Chondrocyte (in vitro differentiated cells): ENCODE measurements around the gene ISCU. TPM values are rescaled to one million over a fixed set of nuclear protein-coding genes. Genes with fewer than 3 reads are reported as not detected.

Experiments
- DNase-seq: peaks from one replicate; pipeline ENCODE4 v3.0.0; 2021; ENCODE audit warnings: mixed read lengths, low spot score
- H3K27ac Mint-ChIP-seq: one replicate; pipeline ENCODE4 v1.8.0; 2021; ENCODE audit warnings: mild to moderate bottlenecking, moderate library complexity, mixed read lengths; ENCODE audit not compliant: unreplicated experiment
- H3K27me3 Mint-ChIP-seq: 2 replicates; pipeline ENCODE4 v1.8.0; 2021; ENCODE audit warnings: low read depth, mixed read lengths
- H3K36me3 Mint-ChIP-seq: 2 replicates; pipeline ENCODE4 v1.8.0; 2021; ENCODE audit warnings: low read depth, mixed read lengths
- H3K4me1 Mint-ChIP-seq: 2 replicates; pipeline ENCODE4 v1.8.0; 2021; ENCODE audit warnings: low read depth, mild to moderate bottlenecking, mixed read lengths
- H3K4me3 Mint-ChIP-seq: one replicate; pipeline ENCODE4 v1.8.0; 2021; ENCODE audit warnings: mild to moderate bottlenecking, moderate library complexity, mixed read lengths; ENCODE audit not compliant: unreplicated experiment
- H3K9me3 Mint-ChIP-seq: 2 replicates; pipeline ENCODE4 v1.8.0; 2021; ENCODE audit warnings: low read depth, mixed read lengths
- CTCF ChIP-seq: fragments of 200-600 bp; sonication (generic); IDR thresholded peaks from 2 replicates; pipeline ENCODE4 v1.5.0; 2021; ENCODE audit warnings: antibody characterized with exemption, mild to moderate bottlenecking, moderate library complexity
- total RNA-seq: library from RNA; stranded (reverse); gene quantifications from 3 replicates; pipeline ENCODE4 v1.2.1, GENCODE V29; 2021

ISCU gene
- total RNA-seq, 1 donor from 2014 or later = 84.8 TPM

GRCh38 chr12:108607981-108608600 is 45.7 kb downstream of the ISCU start:
- H3K4me1 Mint-ChIP-seq = peaks cover 52% of the 10 kb centered on the region
- no peaks in the 10 kb centered on the region for H3K27me3 Mint-ChIP-seq
- no peak overlapping the region for H3K4me3 Mint-ChIP-seq
- DNase-seq = no peak
- H3K9me3 Mint-ChIP-seq = no peaks in the 10 kb centered on the region
- no peak for TF ChIP-seq CTCF
- H3K36me3 Mint-ChIP-seq = no peaks in the 10 kb centered on the region
- no peak overlapping the region for H3K27ac Mint-ChIP-seq

- Mint-ChIP-seq H3K27ac (no peak overlapping the region), H3K9me3 (no peaks in the 10 kb centered on the region), H3K4me1 (peaks cover 57% of the 10 kb centered on the region), H3K4me3 (no peak overlapping the region), H3K36me3 (no peaks in the 10 kb centered on the region), H3K27me3 (no peaks in the 10 kb centered on the region)
- DNase-seq = no peak
- TF ChIP-seq CTCF = no peak
Observed at GRCh38 chr12:108608616-108609015, 46.2 kb downstream of the ISCU start.

- DNase-seq = no peak
- peaks cover 51% of the 10 kb centered on the region for H3K4me1 Mint-ChIP-seq
- TF ChIP-seq CTCF = no peak
- no peaks in the 10 kb centered on the region for H3K27me3 Mint-ChIP-seq
- H3K36me3 Mint-ChIP-seq = no peaks in the 10 kb centered on the region
- no peak overlapping the region for H3K4me3 Mint-ChIP-seq
- no peaks in the 10 kb centered on the region for H3K9me3 Mint-ChIP-seq
- H3K27ac Mint-ChIP-seq = peak overlapping the region; percentile 12
Observed at GRCh38 chr12:108609537-108610335, 47.3 kb downstream of the ISCU start.

GRCh38 chr12:108610336-108610815 is 48.0 kb downstream of the ISCU start:
- no peak for DNase-seq
- Mint-ChIP-seq H3K4me3 (no peak overlapping the region), H3K4me1 (peaks cover 45% of the 10 kb centered on the region), H3K27ac (no peak overlapping the region), H3K9me3 (no peaks in the 10 kb centered on the region), H3K36me3 (no peaks in the 10 kb centered on the region), H3K27me3 (no peaks in the 10 kb centered on the region)
- TF ChIP-seq CTCF = no peak

GRCh38 chr12:108610856-108611605 is 48.6 kb downstream of the ISCU start:
- Mint-ChIP-seq H3K4me1 (peaks cover 41% of the 10 kb centered on the region), H3K27ac (no peak overlapping the region), H3K27me3 (no peaks in the 10 kb centered on the region), H3K9me3 (peaks cover 4% of the 10 kb centered on the region), H3K4me3 (no peak overlapping the region), H3K36me3 (no peaks in the 10 kb centered on the region)
- DNase-seq = no peak
- TF ChIP-seq CTCF = no peak
